Measurements from ENCODE around the gene RNF213.

RNF213 gene

DNA sequence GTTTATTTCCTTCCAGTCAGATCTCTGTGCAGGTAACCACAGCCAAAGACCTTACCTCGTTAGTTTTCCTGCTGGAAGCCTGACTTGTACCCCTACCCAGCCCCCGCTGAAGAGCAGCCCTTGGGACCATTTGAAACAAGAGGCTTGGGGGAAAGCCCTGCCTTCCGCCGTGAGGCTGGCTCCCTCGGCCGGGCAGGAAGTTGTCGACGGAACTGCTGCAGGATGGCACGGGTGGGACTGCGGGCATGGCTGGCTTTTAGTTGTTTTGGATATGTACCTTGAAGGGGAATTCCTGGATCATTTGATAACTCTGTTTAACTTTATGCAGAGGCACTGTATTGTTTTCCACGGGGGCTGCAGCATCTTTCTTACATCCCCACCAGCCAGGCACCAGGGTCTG lies 105.3 kb downstream of the RNF213 start:
- no peak for DNase-seq (ENCODE audit: low read depth, low spot score)

DNA sequence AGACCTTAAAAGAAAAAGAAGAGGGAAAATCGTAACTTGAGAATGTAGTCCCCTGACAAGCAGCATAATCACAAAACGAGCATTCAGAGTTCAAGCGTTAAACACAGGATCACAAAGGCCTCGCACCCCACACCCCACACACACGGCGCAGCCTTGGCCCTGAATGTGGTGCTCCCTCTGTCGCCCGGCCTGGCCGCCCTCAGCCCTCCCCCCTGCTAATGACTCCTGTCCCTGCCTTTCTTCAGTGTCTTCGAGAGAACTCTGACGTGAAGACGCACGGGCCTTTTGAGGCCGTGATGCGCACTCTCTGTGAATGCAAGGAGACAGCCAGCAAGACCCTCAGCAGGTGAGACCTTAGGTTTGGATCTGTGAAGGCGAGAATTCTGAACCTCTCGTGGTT lies 106.9 kb downstream of the RNF213 start:
- DNase-seq (ENCODE audit: low read depth, low spot score) = no peak

- no peak for DNase-seq (ENCODE audit: low read depth, low spot score)
Observed at GRCh38 chr17:80371196-80371595, 110.5 kb downstream of the RNF213 start.

- DNase-seq (ENCODE audit: low read depth, low spot score) = no peak
Observed at GRCh38 chr17:80372456-80372855, 111.8 kb downstream of the RNF213 start.

GRCh38 chr17:80372922-80373570 lies 112.4 kb downstream of the RNF213 start:
- no peak for DNase-seq (ENCODE audit: low read depth, low spot score)

- DNase-seq (ENCODE audit: low read depth, low spot score) = no peak
Observed at GRCh38 chr17:80374039-80374731, 113.5 kb downstream of the RNF213 start.

GRCh38 chr17:80374732-80375585 lies 114.3 kb downstream of the RNF213 start:
- no peak for DNase-seq (ENCODE audit: low read depth, low spot score)

GRCh38 chr17:80376531-80376930 lies 115.9 kb downstream of the RNF213 start:
- no peak for DNase-seq (ENCODE audit: low read depth, low spot score)

GRCh38 chr17:80377798-80378197 lies 117.1 kb downstream of the RNF213 start:
- DNase-seq (ENCODE audit: low read depth, low spot score) = no peak

DNA sequence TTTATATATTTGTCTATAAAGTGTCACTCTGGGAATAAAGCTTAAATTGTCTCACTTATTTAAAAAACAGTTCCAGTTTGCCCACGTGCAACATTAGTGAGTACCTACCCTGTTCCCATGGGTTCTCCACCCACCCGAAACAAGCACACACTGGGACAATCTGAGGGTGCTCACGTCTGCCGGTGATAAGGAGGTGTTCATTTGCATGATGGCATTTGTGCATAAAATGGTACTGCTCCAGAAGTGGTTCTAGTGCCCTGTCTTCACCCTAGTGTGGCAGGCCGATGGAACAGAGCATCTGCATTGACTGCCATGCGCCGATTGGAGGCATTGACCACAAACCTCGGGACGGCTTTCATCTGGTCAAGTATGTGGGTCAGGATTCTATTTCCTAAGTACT lies 118.7 kb downstream of the RNF213 start:
- DNase-seq (ENCODE audit: low read depth, low spot score) = no peak

DNA sequence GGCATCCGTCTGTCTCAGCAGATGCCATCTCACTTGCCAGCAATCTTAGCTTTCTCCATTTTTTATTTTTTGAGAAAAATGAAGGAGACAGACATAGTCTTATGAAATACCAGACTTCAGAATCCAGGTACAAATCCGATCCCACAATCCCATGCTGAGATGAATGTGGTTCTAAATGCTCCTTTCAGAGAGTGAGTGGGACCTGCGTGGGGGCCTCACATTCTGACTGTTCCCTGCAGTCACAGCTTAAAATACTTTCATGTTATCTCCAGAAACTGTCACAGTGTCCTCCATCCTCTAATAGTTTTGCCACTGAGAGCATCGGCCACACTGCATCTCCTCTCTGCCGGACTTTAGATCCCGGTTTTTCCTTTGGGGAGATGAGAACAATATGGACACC lies 119.4 kb downstream of the RNF213 start:
- DNase-seq (ENCODE audit: low read depth, low spot score) = no peak

GRCh38 chr17:80380555-80381002 lies 119.9 kb downstream of the RNF213 start:
- DNase-seq (ENCODE audit: low read depth, low spot score) = no peak

- no peak for DNase-seq (ENCODE audit: low read depth, low spot score)
Observed at GRCh38 chr17:80381416-80381923, 120.8 kb downstream of the RNF213 start.

GRCh38 chr17:80382446-80382845 lies 121.8 kb downstream of the RNF213 start:
- no peak for DNase-seq (ENCODE audit: low read depth, low spot score)

DNA sequence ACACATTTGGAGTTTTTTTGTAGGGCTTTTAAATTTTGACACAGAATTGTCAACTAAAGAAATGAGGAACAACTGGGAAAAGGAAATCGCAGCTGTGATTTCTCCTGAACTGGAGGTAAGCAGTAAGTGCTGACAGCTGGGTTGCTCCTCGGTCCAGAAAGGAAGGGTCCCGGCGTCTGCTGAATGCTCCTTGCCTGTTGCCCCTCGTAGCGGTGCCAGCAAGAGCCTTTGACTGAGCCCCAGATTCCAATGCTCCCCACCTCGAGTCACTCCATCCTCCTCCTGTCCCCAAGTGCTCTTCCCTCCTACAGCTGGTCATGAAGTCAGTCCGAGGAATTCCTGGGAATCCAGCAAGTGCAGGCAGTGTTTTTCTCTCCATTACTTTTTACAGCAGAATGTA lies 122.3 kb downstream of the RNF213 start:
- DNase-seq (ENCODE audit: low read depth, low spot score) = no peak

GRCh38 chr17:80384078-80384960 lies 123.7 kb downstream of the RNF213 start:
- no peak for DNase-seq (ENCODE audit: low read depth, low spot score)

DNA sequence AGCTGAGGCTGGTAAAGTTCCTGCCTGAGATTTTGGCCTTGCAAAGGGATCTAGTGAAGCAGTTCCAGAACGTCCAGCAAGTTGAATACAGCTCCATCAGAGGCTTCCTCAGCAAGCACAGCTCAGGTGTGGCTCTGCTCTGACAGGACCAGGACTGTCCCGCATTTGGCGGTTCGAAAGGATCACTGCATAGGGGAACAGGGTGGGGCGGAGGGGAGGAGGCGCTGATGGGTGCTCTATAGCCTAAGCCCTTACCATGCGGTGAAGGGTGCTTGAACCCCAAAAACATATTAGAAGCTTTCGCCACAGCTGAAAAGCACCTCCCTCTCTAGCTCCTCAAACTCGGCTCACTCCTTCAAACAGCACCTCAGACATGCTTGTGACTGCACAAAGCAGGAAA lies 124.4 kb downstream of the RNF213 start:
- DNase-seq (ENCODE audit: low read depth, low spot score) = no peak

DNA sequence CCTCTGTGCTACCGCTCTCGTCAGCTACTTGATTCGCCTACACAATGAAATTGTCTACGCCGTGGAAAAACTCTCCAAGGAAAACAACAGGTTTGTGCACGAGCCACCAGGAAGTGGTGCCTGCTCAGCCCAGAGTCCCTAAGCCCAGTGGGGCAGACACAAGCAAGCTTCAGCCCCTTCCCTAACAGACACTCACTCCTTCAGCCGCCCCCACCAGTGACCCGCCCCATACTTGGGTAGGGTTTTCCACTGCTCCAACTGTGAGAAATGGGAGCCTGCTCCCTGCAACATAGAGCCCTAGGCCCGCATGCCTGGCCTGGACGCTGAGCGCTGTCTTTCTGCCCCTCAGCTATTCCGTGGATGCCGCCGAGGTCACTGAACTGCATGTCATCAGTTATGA lies 125.7 kb downstream of the RNF213 start:
- DNase-seq (ENCODE audit: low read depth, low spot score) = no peak

GRCh38 chr17:80387071-80387470 lies 126.4 kb downstream of the RNF213 start:
- no peak for DNase-seq (ENCODE audit: low read depth, low spot score)

- DNase-seq (ENCODE audit: low read depth, low spot score) = no peak
Observed at GRCh38 chr17:80388175-80388574, 127.5 kb downstream of the RNF213 start.

- no peak for DNase-seq (ENCODE audit: low read depth, low spot score)
Observed at GRCh38 chr17:80388601-80389000, 127.9 kb downstream of the RNF213 start.

Data from iPS DF 19.7 (cell line).